Activated CD4-positive, CD25-positive, alpha-beta regulatory T cell treated with anti-CD3 and anti-CD28 coated beads, Interleukin-2, amount 50 U/mL, for 24 hours (primary cell): Measurements from ENCODE around the gene CDK3.
"Not testable (repeated sequence)": the region's sequence is repeated elsewhere in the genome, so short reads cannot be mapped to it uniquely, and the experiment has no call there.

Experiments used
- ATAC-seq, 2 donors: fragments of 150-1000 bp; cut with Tn5 transposase; one replicate each; pipeline ENCODE4 v1.10.0; 2021; ENCODE audit warnings: mild to moderate bottlenecking in 1 of 2, moderate library complexity in 1 of 2

Gene CDK3

GRCh38 chr17:76017481-76018339 lies 17.1 kb downstream of the CDK3 start:
- ATAC-seq, result no peak

- ATAC-seq, result no peak
Observed at GRCh38 chr17:76018340-76018680, 17.7 kb downstream of the CDK3 start.

GRCh38 chr17:76018801-76019200 lies 18.1 kb downstream of the CDK3 start:
- no peak for ATAC-seq

GRCh38 chr17:76019833-76020467 lies 19.3 kb downstream of the CDK3 start:
- ATAC-seq, result no peak

GRCh38 chr17:76022285-76022684 lies 21.6 kb downstream of the CDK3 start:
- ATAC-seq, result no peak

- ATAC-seq, result no peak
Observed at GRCh38 chr17:76022973-76023899, 22.6 kb downstream of the CDK3 start.

GRCh38 chr17:76023900-76024237 lies 23.2 kb downstream of the CDK3 start:
- no peak for ATAC-seq

GRCh38 chr17:76024353-76024752 lies 23.7 kb downstream of the CDK3 start:
- ATAC-seq, result no peak

GRCh38 chr17:76025294-76025693 lies 24.6 kb downstream of the CDK3 start:
- ATAC-seq, result no peak

- ATAC-seq, result no peak
Observed at GRCh38 chr17:76026714-76027158, 26.1 kb downstream of the CDK3 start.

GRCh38 chr17:76027159-76027839 lies 26.6 kb downstream of the CDK3 start, which contains the start of gene EVPL:
EVPL (minus strand) TSS chr17:76027306; CDS start chr17:76027198, 108 bp downstream.
- no peak for ATAC-seq

- no peak for ATAC-seq
Observed at GRCh38 chr17:76032073-76032779, 31.6 kb downstream of the CDK3 start.

- no peak for ATAC-seq
Observed at GRCh38 chr17:76032780-76033108, 32.1 kb downstream of the CDK3 start.

GRCh38 chr17:76033139-76033538 lies 32.5 kb downstream of the CDK3 start:
- no peak for ATAC-seq

GRCh38 chr17:76034428-76035350 lies 34.0 kb downstream of the CDK3 start:
- ATAC-seq, result no peak

- ATAC-seq, result no peak
Observed at GRCh38 chr17:76036497-76037261, 36.0 kb downstream of the CDK3 start.

GRCh38 chr17:76038050-76038449 lies 37.4 kb downstream of the CDK3 start:
- no peak for ATAC-seq

- no peak for ATAC-seq
Observed at GRCh38 chr17:76039121-76039520, 38.5 kb downstream of the CDK3 start.

- ATAC-seq, result no peak
Observed at GRCh38 chr17:76040376-76040775, 39.7 kb downstream of the CDK3 start.

GRCh38 chr17:76042868-76043267 lies 42.2 kb downstream of the CDK3 start:
- ATAC-seq, result not testable (repeated sequence)
